Germinal center (tissue), 1 donor: Measurements from ENCODE around the gene ATF2.

Experiments used
- DNase-seq: peaks from one replicate; pipeline ENCODE4 v3.0.0; 2012; ENCODE audit warnings: mixed read lengths, low spot score

ATF2 gene, protein sequence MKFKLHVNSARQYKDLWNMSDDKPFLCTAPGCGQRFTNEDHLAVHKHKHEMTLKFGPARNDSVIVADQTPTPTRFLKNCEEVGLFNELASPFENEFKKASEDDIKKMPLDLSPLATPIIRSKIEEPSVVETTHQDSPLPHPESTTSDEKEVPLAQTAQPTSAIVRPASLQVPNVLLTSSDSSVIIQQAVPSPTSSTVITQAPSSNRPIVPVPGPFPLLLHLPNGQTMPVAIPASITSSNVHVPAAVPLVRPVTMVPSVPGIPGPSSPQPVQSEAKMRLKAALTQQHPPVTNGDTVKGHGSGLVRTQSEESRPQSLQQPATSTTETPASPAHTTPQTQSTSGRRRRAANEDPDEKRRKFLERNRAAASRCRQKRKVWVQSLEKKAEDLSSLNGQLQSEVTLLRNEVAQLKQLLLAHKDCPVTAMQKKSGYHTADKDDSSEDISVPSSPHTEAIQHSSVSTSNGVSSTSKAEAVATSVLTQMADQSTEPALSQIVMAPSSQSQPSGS

DNA sequence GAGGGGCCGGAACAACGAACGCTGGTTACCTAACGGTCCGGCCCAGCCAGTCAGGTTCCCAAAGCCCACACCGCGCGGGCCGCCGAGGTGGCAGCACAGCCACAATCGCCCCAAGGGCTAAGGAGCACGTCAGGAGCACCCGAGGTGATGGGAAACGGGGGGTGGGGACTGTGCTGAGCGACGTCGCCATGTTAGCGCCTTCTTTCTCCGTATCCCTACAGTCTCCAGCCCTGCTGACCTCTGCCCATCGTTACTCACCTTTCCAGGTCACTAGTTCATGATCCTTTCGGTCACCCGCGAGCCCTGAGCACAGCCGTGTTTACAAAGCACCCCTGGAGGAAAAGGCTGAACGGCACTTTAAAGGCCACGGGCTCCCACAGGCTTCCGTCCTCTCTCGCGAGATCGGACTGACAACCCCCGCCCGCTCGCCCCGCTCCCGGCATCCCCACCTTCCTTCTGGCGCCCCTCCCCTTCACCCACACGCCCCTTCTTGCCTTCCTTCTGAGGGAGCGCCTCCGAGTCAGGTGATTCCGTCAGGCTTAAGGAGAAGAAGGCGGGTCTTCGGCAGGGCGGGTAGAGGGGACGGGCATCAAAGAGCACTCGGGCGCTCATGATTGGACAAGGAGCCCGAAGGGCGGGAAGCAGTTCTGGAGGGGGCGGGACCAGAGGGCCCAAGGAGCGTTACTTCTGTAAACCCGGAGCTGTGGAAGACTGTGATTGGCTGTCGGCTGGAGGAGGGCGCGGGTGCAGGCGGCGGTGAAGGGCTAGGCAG, at the start of gene ATF2:
ATF2 (minus strand) TSS at position 412 of the 772 bp plus-strand sequence. CDS start 31,760 bp downstream, outside the sequence.
- DNase-seq: peak; percentile 97

DNA sequence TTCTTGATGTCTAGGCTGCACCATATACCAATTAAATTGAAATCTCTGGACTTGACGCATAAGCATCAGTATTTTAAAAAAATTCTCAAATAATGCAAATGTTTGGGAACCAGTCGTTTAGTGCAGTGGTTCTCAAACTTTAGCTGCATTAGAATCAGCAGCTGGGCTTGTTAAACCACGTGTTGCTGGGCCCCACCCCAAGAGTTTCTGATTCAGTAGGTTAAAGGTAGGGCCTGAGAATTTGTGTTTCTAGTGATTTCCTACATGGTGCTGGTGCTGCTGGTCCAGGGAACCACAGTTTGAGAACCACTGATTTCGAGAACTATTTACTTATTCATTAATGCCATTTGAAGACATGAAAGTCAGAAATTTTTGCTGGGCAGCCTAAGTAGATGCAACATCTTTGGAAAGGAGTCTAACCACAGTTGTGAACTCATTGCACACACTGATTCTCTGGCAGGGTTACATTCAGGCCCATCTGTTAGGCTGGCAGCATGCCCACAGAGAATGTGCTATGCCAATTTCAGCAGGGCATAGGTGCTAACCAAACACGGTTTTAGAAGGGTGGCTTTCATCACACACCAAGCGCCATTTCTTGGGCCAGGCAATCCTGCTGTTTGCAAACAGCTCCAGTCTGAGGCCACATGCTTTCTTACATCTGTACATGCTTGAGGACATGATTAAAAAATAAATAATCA, 39.9 kb upstream of the ATF2 start:
- DNase-seq: no peak

DNA sequence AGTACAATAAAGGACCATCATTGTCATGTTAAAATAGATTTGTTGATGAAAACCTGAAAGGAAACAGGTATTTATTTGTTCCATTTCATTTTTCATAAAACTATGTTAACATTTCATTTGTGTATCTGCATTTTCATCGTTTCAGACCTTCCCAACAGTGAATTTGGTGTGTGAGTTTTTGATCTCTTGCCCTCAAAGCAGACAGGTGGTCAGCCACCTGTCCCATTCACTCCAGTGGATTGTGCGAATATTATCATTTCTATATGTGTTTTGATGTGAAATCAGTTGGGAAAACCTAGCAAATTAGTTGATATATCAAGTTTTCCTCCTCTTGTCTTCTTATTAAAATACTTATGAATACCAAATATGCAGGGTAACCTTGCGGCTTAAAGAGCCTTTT, 38.9 kb upstream of the ATF2 start:
- DNase-seq: no peak

DNA sequence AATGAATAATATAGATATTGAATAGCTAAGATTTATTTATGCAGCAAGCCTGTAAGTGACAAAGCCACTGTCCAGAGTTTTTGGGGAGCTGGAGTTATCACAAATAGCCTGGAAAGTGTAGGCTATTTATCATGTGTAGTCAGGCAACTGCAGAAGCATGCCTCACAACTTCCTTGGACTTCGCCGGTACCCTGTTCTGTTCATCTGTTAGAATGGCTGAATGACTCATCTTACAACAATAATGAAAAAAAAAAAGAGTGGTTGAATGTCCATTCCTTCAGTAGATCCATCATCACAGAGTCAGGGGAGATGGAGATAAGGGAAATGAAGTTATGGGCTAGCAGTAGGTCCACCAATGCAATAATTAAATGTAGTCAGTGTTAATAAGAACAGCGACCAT, 37.5 kb upstream of the ATF2 start:
- DNase-seq: no peak

DNA sequence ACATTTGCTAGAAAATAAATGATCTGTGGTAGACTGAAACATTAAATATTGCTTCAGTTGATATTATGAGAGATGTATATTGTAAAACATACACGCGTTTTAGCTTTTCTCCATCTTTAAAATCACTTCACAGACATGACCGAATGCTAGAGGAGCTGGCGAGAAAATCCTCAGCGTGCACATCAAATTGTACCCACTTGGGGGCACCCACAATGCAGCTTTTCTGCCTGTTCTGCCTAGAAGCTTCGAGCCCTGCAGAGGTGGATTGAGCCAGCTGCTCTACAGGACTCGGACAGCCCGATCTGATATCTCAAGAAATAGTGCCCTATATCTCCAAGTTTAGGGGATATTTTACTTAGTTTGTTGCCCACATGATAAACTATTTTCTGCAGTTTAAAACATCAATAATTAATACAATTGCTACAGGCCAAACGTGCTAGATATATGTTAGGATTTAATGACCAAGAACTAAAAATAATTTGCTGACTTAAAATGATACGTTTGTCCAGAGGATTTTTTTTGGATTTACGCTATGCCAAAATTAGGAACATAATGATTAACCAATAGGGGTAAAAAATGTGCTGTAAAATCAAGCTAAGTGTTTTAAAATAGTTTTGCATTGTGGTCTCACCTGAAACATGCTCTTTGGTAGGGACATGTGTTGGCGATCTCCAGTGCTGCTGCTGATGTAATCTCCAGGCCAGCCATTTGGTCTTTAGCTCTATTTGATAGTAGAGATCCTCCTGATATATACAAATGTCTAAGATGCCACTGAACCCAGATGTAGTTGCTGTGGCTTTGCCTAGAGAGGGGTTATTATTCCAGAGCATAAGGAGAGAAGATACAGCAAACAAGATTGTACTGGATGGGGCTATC, 35.9 kb upstream of the ATF2 start:
- DNase-seq: peak; percentile 15

DNA sequence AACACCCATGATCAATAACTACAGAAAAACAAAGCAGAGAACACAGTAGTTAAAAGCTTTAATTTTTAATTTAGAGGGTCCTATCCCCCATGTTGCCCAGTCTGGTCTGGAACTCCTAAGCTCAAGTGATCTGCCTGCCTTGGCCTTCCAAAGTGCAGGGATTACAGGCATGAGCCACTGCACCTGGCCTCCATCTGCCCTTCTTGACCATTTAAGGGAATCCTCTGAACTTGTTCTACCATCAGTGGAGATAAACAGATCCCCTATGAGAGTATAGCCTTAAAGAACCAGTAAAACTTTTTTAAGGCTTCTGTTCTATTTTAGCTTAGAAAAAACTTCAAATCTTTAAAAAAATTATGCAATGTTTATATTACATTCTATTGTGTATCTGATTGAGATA, 27.0 kb upstream of the ATF2 start:
- DNase-seq: no peak

DNA sequence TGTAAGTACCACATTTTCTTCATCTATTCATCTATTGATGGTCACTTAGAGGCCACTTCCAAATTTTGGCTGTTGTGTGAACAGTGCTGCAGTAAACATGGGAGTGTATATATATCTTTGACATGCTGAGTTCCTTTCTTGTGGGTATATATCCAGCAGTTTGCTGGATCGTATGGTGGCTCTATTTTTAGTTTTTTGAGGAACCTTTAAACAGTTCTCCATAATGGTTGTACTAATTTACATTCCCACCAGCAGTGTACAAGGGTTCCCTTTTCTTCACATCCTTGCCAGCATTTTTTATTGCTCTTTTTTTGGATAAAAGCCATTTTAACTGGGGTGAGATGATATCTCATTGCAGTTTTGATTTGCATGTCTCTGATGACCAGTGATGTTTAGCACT, 20.8 kb upstream of the ATF2 start:
- DNase-seq: no peak

DNA sequence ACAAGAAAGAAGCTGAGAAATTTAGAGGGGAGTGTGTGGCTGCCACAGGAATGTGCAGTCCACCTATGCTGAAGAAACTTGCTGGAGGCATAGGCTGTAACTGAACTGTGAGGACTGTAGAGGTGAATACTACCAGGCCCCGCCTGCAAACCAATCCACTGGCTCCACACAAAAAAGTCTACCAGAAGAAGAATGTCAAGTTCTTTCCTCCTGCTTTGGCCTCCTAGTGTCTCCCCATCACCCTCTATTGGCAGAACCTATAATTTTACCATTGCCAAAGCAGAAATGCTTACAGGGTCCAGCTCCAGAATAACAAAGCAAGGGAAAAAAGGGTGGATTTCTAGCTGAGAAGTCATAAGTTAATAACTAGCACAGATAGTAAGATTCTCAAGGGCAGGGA, 19.4 kb upstream of the ATF2 start:
- no peak for DNase-seq

DNA sequence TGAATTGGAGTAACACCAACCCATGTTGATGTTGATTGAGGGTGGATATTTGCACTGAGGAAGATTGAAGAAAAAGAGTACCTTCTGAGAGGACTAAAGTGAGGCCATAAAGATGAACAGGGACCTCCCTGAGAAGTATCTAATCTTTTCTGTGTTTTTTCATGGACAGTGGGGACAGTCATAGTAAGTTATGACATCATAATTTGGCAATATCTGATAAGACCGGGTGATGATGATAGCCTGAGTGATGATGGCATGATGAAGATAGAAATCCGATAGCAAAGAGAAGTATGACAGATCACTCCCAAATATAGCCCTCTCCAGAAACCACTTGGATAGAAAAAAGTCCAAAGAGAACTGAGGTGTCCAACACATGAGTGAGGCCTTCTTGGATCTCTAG, 15.7 kb upstream of the ATF2 start:
- DNase-seq: no peak

DNA sequence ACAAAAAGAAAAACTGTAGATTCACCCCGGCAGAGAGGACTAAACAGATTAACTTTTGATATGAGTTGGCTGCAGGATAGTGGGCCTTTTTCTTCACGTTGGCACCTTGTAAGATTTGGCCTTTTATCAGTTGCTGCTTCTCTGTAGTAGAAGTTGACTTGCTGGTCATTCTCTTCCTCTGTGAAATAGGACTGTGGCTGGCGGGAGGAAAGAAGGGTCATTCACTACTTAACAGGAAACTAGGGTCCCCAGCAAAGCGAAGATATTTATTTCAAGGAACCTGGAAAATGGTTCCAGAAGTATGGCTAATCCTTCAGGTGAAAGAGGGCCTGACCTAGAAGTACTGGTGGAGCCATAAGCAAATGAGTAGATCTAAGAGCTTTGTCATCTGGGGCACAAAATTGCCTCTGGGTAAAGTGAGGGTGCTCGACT, 13.9 kb upstream of the ATF2 start:
- DNase-seq: no peak

DNA sequence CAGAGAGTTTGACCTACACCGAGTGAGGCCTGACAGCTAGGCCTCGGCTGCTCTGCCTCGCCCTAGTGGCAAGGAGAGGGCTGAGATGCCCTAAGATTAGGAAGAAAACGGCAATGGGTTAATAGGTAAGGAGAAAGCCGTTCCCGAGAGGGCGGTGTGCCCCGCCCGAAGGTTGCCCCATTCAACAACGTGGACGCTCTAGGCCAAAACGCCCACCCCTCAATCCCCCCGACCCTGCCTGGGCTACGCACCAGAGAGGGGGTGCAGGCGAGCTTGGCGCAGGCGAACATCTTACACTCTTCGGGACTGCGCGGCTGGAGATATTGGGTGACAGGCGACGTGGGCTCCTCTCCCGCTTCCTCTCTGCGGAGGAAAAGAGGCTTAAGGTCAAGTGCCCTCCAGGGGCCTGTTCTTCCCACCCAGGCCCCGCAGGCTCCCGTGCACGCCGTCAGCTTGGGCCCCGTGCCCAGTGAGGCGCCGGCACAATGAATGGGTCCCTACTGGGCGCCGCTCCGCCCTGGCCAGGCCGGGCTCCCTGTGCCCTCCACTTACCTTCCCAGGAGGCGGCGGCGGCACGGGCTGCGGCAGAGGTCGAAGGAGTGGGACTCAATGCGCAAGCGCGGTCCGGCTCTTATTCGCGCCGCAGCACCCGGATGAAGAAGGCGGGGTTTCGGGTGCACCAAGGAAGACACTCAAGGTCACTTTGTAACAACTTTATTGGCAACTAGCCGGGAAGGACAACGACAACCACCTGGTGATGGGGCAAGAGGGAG, 13.3 kb upstream of the ATF2 start, which contains the start of gene ATP5MC3:
ATP5MC3 (minus strand) TSS at position 607 of the 773 bp plus-strand sequence; CDS start at position 290, 317 bp downstream.
- peak; percentile 95 for DNase-seq

DNA sequence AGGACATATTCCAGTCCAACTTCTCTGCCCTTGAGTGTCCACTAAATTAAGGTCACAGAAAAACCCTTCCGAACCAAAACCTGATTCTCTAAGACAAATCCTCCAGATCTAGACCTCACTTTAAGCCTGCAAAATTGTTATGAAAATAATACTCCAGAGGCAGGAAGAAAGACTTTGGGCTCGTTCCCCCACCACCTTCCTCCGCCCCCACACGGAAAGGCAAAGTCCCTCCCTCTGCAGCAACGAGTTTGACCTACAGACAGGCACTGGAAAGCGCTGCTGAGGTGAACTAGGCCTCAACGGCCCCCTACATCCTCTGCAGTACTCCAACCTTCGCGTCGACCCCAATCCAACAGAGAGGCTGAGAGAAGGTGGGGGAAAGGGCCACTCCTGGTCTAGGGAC, 12.7 kb upstream of the ATF2 start:
- DNase-seq: peak; percentile 28

DNA sequence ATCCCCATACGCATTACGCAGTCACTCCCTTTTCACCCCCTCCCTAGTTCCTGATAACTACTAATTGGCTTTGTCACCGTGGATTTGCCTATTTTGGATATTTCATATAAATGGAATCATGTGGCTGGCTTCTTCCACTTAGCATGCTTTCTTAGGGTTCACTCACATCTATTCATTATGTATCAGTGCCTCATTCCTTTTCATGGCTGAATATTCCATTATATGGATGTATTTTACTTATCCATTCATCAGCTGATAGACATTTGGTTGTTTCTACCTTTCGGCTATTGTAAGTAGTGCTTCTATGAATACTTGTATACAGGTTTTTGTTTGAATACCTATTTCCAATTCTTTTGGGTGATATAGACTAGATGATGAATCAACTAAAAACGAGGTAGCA, 8.6 kb upstream of the ATF2 start:
- no peak for DNase-seq

DNA sequence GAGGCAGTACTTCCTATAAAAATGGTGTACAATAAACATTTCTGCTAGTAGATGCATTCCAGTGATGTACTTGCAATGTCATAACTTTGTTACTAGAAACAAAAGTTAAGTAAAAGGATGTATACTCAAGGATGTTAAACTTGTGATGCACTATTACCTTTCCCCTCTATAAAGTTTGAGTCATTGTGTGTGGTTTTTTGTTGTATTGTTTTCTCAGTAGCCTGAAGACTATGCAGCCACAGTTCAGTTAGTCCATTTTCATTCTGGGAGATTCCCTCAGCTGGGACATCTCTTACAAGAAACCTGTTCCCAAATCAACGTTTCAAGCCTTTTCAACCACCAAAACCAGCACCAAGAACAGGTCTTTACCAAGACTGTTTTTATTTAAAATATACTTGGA, 7.9 kb upstream of the ATF2 start:
- DNase-seq: no peak

DNA sequence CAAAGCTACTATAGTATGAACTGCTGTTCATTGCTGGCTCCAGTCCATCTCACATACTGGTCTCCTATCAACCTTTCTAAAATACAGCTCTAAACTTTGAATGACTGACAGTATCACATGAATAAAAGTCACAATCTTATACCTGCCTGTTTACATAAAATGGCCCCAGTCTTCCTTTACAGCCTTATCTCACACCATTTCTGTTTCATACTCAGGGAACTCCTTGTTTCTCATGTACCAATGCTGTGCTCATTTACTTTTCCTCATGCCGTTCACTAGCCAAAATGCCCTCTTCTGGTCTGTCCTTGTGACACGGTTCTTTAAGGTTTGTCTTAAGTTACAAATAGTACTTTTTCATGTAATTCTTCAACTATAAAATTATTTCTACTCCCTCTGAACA, 7.3 kb upstream of the ATF2 start:
- no peak for DNase-seq

DNA sequence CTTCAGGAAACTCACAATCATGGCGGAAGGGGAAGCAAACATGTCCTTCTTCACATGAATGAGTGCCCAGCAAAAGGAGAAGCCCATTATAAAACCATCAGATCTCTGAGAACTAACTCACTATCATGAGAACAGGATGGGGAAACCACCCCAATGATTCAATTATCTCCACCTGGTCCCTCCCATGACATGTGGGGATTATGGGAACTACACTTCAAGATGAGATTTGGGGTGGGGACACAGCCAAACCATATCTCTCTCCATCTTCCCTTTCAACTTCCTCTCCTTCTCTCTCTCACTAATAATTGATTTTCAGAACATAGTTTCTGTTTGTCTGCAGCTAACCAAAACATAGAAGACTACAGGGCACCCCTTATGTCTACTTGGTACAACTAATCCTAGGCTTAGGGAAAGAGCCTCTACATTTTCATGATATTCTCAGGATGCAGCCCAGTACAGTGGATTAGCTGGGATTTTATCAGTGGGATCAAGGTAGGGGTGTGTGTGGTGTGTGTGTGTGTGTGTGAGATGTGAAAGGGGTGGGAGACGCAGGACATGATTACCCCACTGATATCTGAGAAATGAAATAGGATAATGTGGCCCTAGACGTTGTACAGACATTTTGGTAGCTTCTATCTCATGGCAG, 2.8 kb upstream of the ATF2 start:
- DNase-seq: no peak

DNA sequence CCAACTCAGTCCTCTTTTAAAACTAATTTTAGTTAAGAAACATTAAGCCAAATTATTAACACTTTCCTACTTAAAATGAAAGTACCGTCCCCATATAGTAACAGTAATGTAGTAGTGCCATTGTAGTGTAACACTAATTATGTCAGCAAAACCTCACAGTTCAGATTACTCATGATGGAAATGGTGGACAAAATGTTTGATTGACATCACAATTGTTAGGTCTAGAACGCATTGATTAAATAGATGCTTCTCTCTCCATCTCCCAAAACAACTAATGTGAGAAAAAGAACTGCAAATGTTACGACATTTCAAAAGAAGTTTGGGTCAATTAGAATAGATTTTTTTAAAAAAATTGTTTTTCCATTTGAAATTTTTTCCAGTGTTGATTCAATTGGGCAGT, 1.2 kb upstream of the ATF2 start:
- no peak for DNase-seq

DNA sequence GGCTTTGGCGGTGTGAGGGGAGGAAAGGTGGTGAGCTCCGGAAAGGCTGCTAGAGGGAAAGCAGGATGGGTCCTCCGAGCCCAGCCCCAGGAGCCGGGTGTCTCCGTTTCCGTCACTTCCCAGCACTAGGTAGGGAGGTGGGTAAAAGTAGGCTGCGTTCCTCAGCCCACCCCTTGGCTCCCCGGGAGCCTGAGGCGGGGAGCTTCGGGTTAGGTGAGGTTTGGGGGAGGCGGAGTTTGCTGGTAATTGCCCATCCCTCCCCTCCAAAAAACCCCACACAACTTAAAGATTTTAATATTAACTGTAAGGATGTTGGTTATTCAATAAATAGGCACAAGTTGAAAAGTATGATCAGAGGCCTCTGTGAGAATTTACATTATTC, 552 bp upstream of the ATF2 start:
- DNase-seq: no peak

DNA sequence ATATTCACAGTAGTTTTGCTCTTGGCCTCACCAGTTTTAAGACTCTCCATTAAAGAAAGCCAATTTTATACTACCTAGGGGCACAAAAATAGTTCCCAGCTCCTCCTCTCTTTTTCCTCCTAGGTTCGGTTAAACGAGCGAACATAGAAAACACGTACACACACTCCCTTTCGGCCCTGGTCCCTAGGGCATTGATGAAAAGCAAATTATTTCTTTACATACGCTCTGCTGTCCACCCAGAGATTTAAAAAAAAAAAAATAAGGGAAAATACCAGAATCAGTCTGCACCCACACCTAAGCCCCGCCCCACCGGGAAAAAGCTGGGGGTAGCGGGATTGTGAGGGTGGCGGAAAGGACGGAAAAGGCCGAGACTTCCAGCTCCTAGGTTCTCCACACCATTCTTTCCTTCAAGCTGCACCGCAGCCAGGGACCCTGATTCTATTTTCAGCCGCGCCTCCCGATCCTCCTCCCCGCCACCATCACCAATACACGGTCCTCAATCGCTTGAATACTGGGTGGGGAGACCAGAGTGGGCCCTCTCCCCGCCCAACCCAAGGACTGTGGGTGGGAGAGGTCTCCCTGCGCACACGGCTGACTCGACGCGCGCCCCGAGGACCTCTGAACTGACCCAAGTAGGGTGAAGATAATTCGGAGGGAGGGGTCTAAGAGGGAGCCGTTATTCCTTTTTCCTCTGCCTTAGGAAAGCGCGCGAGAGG, 769 bp downstream of the ATF2 start:
- DNase-seq: peak; percentile 28
